GM10847 (cell line): Measurements from ENCODE around the gene IGFBPL1.

Experiments
- POLR2A ChIP-seq: IDR thresholded peaks from 2 replicates; pipeline ENCODE4 v1.6.1; 2011; ENCODE audit not compliant: insufficient read length; ENCODE audit errors: extremely low read depth

IGFBPL1 gene, protein sequence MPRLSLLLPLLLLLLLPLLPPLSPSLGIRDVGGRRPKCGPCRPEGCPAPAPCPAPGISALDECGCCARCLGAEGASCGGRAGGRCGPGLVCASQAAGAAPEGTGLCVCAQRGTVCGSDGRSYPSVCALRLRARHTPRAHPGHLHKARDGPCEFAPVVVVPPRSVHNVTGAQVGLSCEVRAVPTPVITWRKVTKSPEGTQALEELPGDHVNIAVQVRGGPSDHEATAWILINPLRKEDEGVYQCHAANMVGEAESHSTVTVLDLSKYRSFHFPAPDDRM

GRCh38 chr9:38423973-38424843 lies at the start of gene IGFBPL1:
Gene IGFBPL1 (minus strand): TSS chr9:38424454. CDS start chr9:38424424, 30 bp downstream.
- no peak for TF ChIP-seq POLR2A

- TF ChIP-seq POLR2A: no peak
Observed at GRCh38 chr9:38467404-38467803, 43.1 kb upstream of the IGFBPL1 start.

DNA sequence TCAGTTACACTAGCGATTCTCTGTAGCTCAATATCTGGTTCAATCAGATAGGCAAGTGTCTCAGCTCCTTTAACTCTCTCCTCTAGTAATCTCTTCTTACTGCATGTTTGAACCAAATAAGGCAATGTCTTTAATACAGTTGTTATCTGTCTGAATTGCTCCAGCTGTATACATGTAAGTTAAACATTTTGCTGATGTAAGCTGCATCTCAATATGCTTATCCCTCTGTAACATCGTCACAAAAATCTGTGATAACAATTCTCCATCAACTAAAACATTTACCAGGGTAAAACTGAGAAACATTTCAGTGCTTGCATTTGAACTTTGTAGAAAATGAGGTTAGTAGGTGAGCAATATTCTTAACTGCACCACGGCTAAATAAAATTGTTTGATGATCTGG lies 29.6 kb upstream of the IGFBPL1 start:
- no peak for TF ChIP-seq POLR2A

GRCh38 chr9:38451162-38451561 lies 26.9 kb upstream of the IGFBPL1 start:
- TF ChIP-seq POLR2A: no peak

DNA sequence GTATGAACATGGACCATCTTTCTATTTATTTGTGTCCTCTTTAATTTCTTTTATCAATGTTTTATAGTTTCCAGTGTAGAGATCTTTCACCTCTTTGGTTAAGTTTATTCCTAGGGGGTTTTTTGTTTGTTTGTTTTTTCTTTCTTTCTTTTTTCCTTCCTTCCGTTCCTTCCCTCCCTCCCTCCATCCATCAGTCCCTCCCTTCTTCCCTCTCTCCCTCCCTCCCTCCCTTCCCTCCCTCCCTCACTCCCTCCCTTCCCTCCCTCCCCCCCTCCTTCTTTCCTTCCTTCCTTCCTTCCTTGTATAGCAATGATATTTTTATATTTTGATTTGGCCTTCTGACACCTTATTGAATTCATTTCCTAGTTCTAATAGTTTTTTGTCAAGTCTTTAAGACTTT lies 23.4 kb upstream of the IGFBPL1 start:
- no peak for TF ChIP-seq POLR2A

- TF ChIP-seq POLR2A: no peak
Observed at GRCh38 chr9:38445154-38446043, 21.1 kb upstream of the IGFBPL1 start.

DNA sequence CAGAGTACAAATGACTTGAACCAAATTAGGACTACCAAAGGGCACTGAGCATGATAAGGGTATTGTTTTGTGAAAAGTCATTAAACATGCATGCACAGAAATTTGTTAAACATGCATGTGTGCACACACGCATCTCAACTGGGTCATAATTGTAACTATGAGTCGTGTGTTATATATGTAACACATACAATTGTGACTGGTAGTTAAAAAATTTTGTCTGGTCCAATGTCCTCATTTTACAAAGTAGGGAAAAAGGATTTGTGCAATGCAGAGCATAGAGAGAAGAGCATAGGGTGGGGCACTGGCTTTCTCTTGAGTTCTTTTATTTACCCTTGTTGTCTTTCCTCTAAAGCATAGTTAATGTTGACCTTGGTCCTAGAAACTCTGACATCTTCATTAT lies 19.3 kb upstream of the IGFBPL1 start:
- no peak for TF ChIP-seq POLR2A

DNA sequence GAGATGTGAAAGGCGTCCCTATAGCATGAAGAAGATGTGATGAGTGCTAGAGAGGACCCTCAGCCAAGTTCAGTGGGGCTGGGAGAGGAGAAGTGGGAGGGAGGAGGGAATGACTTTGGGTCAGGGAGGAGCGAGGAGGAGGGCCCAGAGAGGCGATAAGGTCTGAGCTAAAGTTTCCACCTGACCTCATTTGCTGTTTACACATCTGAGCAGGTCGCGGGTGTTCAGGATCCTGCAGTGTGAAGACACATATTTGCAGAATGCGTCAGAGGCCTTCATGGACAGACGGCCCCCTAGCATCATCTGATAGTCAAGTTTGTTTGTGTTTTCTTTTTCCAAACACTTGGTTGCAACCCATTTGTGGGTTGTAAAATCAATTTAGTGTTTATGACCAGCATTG lies 18.9 kb upstream of the IGFBPL1 start:
- no peak for TF ChIP-seq POLR2A

GRCh38 chr9:38442473-38443096 lies 18.3 kb upstream of the IGFBPL1 start:
- TF ChIP-seq POLR2A: no peak

- no peak for TF ChIP-seq POLR2A
Observed at GRCh38 chr9:38441347-38442085, 17.3 kb upstream of the IGFBPL1 start.

DNA sequence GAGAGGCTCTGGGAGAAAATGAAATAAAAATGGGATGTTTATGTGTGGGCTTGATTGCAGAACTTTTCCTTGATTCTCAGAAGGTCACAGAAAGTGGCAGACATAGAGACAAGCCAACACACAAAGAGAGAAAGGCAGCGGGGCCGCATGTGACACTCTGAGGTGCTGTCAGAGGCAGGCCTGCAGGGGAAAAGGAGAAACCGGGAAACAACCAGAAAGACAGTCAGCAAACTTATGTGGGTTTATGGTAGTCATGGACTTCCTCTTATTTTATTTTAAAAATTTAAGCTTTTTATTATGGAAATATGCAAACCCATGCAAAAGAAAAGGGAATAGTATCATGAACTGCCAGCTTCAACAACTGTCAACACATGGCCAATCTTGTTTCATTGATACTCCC lies 16.3 kb upstream of the IGFBPL1 start:
- no peak for TF ChIP-seq POLR2A

GRCh38 chr9:38439916-38440301 lies 15.7 kb upstream of the IGFBPL1 start:
- no peak for TF ChIP-seq POLR2A

GRCh38 chr9:38439291-38439915 lies 15.1 kb upstream of the IGFBPL1 start:
- no peak for TF ChIP-seq POLR2A
